Stimulated activated CD8-positive, alpha-beta memory T cell treated with anti-CD3 and anti-CD28 coated beads, Interleukin-2, amount 100 ng/mL, for 48 hours (primary cell): ENCODE measurements around the gene VGF.
A peak's percentile ranks its signal among the peaks of the same experiment; 100 is the strongest.
"Not testable (repeated sequence)": the region's sequence is repeated elsewhere in the genome, so short reads cannot be mapped to it uniquely, and the experiment has no call there.

ENCODE experiments used
- DNase-seq, 2 donors: peaks; one replicate each; pipeline ENCODE4 v3.0.0-alpha.2; 2020; ENCODE audit warnings: low read depth in 2 of 2

The VGF gene

GRCh38 chr7:101134399-101134980, 30.9 kb downstream of the VGF start:
- no peak for DNase-seq

DNA sequence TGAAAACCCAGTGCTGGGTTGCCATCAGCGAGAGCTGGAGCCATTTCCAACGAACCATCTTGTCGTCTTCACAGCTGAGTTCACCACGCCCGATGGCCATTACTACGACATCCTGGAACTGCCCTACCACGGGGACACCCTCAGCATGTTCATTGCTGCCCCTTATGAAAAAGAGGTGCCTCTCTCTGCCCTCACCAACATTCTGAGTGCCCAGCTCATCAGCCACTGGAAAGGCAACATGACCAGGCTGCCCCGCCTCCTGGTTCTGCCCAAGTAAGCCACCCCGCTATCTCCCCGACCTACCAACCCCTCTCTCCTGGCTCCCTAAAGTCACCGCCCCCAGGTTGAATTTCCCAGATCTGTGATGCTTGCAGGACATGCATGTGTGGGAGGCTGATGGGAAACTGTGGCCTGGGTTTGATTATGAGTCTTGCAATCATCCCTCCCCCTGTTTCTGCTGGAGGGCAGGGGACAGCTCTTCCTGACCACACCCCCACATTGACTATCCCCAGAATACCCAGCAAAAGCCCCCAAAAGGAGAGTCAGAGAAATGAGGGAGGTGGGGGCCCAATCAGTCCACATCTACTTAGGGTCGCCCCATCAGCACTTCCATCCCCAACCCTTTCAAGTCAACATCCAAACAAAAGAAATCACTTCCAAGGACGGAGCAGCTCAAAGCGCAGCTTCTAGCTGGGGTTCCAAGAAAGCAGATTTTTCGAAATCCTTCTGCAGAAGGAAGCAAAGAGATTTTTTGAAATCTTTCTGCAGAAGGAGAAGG, 31.6 kb downstream of the VGF start:
- no peak for DNase-seq

DNA sequence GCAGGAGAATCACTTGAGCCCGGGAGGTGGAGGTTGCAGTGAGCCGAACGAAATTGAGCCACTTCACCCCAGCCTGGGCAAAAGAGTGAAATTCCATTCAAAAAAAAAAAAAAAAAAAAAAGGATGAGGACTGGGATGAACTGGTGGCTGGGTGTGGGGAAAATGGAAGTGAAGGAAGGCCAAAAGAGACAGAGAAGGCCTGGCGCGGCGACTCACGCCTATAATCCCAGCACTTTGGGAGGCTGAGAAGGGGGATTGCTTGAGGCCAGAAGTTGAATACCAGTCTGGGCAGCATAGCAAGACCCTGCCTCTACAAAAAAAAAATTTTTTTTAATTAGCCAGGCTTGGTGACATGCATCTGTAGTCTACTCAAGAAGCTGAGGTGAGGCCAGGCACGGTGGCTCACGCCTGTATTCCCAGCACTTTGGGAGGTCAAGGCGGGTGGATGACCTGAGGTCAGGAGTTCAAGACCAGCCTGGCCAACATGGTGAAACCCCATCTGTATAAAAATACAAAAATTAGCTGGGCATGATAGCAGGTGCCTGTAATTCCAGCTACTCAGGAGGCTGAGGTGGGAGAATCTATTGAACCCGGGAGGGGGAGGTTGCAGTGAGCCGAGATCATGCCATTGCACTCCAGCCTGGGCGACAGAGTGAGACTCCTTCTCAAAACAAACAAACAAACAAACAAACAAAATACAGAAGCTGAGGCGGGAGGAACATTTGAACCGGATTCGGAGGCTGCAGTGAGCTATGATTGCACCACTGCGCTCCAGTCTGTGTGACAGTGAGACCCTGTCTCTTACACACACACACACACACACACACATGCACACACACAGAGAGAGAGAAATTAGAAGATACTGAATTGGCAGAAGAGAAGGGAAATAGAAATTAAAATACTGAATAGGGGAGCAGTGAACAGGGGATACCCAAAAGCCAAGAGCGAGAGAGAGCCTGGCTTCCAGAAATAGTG, 32.5 kb downstream of the VGF start:
- not testable (repeated sequence) for DNase-seq

DNA sequence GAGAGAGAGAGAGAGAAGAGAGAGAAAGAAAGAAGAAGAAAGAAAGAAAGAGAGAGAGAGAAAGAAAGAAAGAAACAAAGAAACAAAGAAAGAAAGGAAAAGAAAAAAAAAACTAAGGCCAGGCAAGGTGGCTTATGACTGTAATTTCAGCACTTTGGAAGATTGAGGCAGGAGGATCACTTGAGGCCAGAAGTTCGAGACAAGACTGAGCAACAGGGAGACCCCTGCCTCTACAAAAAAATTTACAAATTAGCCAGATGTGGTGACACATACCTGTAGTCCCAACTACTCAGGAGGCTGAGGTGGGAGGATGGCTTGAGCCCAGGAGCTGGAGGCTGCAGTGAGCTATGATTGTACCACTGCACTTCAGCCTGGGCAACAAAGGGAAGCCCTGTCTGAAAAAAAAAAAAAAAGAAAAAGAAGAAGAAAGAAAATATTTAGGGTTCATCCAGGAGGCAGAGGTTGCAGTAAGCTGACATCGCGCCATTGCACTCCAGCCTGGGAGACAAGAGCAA, 35.7 kb downstream of the VGF start:
- DNase-seq = no peak

DNA sequence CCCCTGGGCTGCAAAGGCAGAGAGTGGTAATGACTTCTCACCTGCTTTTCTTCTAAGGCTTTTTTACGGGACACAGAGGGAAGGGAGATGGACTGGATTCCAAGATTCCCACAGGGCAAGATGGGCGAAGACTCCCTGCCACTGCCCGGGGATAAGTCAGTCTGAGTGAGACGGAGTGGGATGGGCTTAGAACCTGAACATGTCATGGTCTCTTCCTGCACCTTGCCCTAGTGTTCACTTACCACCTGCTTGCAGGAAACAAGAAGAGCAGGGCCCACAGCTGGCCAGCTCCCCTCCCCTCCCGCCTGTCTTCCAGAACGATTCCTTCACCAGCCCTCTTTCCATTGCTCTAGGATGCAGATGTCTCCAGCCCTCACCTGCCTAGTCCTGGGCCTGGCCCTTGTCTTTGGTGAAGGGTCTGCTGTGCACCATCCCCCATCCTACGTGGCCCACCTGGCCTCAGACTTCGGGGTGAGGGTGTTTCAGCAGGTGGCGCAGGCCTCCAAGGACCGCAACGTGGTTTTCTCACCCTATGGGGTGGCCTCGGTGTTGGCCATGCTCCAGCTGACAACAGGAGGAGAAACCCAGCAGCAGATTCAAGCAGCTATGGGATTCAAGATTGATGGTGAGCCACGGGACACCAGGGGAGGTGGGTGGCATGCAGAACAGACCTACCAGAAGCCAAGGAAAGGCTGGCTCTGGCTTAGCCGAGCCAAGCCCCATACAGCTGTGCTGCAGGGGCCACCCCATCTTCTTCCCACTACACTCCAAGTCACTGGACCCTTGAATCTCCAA, 37.1 kb downstream of the VGF start:
- DNase-seq = no peak

DNA sequence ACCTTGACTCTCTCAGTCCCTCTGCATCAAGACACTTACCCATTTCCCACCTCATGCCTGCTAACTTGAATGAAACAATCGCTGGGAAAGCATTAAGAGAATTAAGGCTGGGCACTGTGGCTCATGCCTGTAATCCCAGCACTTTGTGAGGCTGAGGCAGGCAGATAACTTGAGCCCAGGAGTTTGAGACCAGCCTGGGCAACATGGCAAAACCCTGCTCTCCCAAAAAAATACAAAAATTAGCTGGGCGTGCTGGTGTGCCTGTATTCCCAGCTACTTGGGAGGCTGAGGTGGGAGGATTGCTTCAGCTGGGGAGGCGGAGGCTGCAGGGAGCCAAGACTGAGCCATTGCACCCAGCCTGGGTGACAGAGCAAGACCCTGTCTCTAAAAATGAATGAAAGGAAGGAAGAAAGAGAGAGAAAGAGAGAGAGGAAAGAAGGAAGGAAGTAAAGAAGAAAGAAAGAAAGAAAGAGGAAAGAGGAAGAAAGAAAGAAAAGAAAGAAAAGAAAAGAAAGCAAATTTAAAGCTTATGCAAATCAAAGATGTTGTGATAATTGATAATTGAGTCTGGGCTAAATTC, 37.8 kb downstream of the VGF start:
- DNase-seq = no peak

DNA sequence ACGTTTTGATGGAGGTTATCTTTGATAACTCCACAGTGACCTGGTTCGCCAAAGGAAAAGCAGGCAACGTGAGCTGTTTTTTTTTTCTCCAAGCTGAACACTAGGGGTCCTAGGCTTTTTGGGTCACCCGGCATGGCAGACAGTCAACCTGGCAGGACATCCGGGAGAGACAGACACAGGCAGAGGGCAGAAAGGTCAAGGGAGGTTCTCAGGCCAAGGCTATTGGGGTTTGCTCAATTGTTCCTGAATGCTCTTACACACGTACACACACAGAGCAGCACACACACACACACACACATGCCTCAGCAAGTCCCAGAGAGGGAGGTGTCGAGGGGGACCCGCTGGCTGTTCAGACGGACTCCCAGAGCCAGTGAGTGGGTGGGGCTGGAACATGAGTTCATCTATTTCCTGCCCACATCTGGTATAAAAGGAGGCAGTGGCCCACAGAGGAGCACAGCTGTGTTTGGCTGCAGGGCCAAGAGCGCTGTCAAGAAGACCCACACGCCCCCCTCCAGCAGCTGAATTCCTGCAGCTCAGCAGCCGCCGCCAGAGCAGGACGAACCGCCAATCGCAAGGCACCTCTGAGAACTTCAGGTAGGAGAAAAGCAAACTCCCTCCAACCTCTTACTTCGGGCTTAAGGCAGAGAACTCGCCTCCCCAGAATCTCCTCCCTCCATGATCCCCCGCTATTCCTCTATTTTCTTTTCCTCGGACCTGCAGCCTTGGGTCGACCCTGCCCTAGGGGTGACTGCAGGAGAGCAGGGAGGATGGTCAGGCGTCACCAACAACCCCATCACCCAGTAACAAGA, 38.5 kb downstream of the VGF start, which contains the start of gene SERPINE1:
TSS of gene SERPINE1 (plus strand) at position 454 of the 809 bp plus-strand sequence. CDS start 1,290 bp downstream, outside the sequence.
- DNase-seq = peak; percentile 27 to 36

DNA sequence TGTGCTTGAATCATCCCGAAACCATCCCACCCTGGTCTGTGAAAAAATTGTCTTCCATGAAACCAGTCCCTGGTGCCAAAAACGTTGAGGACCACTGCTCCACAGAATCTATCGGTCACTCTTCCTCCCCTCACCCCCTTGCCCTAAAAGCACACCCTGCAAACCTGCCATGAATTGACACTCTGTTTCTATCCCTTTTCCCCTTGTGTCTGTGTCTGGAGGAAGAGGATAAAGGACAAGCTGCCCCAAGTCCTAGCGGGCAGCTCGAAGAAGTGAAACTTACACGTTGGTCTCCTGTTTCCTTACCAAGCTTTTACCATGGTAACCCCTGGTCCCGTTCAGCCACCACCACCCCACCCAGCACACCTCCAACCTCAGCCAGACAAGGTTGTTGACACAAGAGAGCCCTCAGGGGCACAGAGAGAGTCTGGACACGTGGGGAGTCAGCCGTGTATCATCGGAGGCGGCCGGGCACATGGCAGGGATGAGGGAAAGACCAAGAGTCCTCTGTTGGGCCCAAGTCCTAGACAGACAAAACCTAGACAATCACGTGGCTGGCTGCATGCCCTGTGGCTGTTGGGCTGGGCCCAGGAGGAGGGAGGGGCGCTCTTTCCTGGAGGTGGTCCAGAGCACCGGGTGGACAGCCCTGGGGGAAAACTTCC, 39.2 kb downstream of the VGF start:
- no peak for DNase-seq

DNA sequence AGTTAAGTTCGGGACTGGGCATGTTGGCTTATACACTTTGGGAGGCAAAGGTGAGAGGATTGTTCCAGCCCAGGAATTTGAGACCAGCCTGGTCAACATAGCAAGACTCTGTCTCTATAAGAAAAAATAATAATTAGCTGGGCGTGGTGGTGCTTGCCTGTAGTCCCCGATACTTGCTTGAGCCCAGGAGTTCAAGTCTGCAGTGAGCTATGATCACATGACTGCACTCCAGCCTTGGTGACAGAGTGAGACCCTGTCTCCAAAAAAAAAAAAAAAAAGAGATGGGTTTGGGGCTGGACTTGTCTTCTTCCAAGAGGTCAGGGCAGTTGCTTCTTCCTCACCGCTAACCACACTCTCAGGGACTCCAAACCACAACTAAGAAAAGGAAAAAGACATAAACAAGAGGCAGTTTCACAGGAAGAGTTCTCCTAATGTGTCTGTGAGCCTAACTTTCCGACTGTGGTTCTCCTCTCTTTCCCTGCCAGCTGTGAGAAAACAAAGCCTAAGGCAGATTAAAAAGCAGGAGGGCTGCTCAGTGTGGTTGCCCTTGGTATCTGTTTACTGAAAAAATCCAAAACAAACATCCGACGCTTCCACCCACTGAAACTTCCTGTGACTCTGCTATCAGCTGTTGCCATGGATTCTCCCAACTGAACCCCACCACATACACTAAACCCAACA, 40.9 kb downstream of the VGF start:
- no peak for DNase-seq

DNA sequence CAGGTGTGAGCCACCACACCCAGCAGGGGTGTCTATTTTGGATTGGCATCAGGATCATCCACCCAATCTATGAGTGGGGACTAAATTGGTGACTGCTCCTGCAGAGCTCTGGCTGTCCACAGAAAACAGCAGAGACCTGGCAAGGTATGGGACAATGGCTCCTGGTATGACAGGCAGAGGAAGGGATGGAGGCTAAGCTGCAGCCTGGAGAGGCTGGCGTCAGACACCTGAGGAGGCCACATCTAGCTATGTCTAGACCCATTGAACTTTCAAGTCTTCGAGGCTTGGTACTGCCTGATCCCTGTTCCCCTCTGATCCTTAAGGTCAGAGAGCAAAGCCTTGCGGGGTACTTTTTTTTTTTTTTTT, 41.7 kb downstream of the VGF start:
- no peak for DNase-seq

- no peak for DNase-seq
Measured at GRCh38 chr7:101122933-101123702, 42.3 kb downstream of the VGF start.

GRCh38 chr7:101121991-101122932, 43.1 kb downstream of the VGF start:
- DNase-seq = no peak

DNA sequence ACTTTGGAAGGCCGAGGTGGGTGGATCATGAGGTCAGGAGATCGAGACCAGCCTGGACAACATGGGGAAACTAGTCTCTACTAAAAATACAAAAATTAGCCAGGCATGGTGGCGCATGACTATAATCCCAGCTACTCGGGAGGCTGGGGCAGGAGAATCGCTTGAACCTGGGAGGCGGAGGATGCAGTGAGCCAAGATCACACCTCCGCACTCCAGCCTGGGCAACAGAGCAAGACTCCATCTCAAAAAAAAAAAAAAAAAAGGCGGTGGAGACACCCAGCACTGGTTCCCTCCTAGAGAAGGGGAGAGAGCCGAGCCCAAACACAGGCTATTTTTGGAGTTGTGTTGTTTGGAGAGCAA, 43.8 kb downstream of the VGF start:
- not testable (repeated sequence) for DNase-seq

- no peak for DNase-seq
Measured at GRCh38 chr7:101120315-101120714, 45.1 kb downstream of the VGF start.

- DNase-seq = no peak
Measured at GRCh38 chr7:101119876-101120275, 45.5 kb downstream of the VGF start.

DNA sequence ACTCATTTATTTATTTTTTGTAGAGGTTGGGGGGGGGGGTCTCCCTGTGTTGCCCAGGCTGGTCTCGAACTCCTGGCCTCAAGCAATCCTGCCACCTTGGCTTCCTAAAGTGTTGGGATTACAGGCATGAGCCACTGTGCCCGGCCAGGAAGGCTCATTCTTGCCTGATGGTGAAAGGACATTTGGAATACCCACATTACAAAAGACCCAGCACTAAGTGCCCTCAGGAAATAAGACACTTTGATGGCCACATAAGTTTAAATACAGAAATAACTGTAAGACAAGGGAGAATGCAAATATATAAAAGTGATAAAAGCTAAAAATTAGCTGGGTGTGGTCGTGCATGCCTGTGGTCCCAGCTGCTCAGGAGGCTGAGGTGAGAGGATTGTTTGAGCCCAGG, 46.5 kb downstream of the VGF start:
- no peak for DNase-seq

DNA sequence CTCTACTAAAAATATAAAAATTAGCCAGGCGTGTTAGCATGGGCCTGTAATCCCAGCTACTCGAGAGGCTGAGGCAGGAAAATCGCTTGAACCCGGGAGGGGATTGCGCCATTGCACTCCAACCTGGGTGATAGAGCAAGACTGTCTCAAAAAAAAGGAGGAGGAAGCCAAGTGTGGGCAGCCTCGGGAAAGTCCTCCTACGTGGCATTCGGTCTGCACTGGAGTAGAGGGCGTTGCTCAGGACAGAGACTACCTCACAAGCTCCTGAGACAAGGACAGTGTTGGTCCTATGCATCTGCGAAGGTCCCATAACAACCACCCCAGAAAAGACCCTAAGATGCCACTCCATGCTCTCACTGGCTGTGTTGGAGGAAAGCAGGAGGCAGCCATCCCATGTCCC, 48.5 kb downstream of the VGF start:
- no peak for DNase-seq
